ENCODE data around the gene DVL1. TPM values are rescaled to one million over a fixed set of nuclear protein-coding genes. Genes with fewer than 3 reads are reported as not detected.

Gene DVL1
- total RNA-seq, 1 experiment from 2014 or later, result 71.0 TPM

DNA sequence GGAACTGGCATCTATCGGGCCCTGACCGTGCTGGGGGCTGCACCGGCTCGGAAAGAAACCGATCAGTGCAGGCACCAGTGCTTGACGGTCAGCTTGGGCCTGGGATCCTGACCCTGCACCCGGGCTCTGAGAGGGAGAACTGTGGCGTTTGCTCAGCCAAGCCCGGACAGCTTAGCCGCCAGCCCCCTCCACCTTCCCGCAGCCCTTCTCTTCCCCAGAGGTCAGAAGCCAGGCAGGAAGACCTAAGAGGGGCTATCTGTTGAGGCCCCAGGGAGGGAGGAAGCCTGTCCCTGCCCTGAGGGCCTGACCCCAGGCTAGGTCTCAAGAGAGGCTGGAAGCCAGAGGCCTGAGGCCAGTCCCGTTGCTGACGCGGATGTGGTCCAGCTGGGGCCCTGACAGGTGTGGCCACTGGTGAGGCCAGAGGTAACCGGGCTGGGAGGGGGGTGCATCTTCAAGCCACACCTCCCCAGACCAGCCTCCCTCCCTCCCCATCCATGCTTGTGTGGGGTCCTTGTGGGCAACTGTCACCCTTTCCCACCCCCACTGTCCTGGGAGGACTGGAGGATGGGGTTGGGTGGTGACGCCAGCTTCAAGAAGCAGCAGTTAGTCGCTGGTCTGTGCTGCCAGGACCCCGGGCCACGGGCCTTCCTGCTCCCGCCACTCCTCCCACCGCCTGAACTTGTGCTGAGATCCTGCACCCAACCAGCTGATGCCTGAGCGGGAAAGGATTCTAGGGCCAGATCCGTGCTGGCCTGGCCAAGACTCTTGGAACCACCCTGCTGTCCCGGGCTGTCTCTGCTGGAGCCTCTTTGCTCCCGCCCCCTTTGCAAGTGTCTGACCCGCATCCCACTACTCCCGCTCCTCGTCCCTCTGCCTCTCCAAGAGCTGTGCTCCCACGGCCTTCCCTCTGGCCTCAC is 2.6 kb upstream of the DVL1 start:
- Histone ChIP-seq H3K4me2 (ENCODE audit: insufficient read depth, insufficient read length, low read length) (peak overlapping the region; percentile 25), H3K9me3 (ENCODE audit: control insufficient read depth, low read depth, low read length) (no peaks in the 10 kb centered on the region), H2AFZ (ENCODE audit: low read length) (no peak overlapping the region), H4K20me1 (ENCODE audit: control insufficient read depth, insufficient read depth, insufficient read length) (peaks cover 3% of the 10 kb centered on the region), H4K8ac (replicated peaks; ENCODE audit: insufficient read length, low read depth, low read length) (no peak overlapping the region), H3K23me2 (ENCODE audit: insufficient read length, low read depth, low read length, poor library complexity, severe bottlenecking) (peaks cover 15% of the 10 kb centered on the region), H3K79me2 (ENCODE audit: insufficient read depth, low read length) (peaks cover 3% of the 10 kb centered on the region; the same call in 1 of the 2 replicates), H3K14ac (ENCODE audit: insufficient read depth, low read length) (no peak overlapping the region), H3K27ac (ENCODE audit: insufficient read length, low read depth, low read length) (no peak overlapping the region), H2BK5ac (ENCODE audit: insufficient read length, low read length) (no peak overlapping the region), H2BK20ac (ENCODE audit: low read depth, low read length, poor library complexity, severe bottlenecking) (no peak overlapping the region), H3K4ac (ENCODE audit: low read depth, low read length) (no peak overlapping the region), H3K27me3 (ENCODE audit: insufficient read depth, low read length) (peaks cover 4% of the 10 kb centered on the region; the same call in 1 of the 2 replicates), H3K9ac (ENCODE audit: extremely low read depth, insufficient read length, low read length) (no peak overlapping the region), H2BK12ac (ENCODE audit: insufficient read length, low read depth, low read length) (no peak overlapping the region), H4K5ac (ENCODE audit: insufficient read length, low read depth, low read length) (no peak overlapping the region), H3K79me1 (ENCODE audit: insufficient read depth, low read depth, low read length, poor library complexity, severe bottlenecking) (peaks cover 10% of the 10 kb centered on the region), H3K56ac (ENCODE audit: insufficient read length, low read depth, low read length) (no peak overlapping the region), H3K4me1 (ENCODE audit: insufficient read depth, low read length) (no peaks in the 10 kb centered on the region; the same call in 1 of the 2 replicates), H4K91ac (ENCODE audit: insufficient read length, low read depth, low read length) (no peak overlapping the region), H3K18ac (ENCODE audit: insufficient read length, low read depth, low read length) (no peak overlapping the region), H2BK15ac (ENCODE audit: low read depth, low read length) (no peak overlapping the region), H3K23ac (ENCODE audit: insufficient read length, low read depth, low read length) (no peak overlapping the region), H3T11ph (ENCODE audit: low read length) (no peak overlapping the region), H2AK5ac (ENCODE audit: insufficient read length, low read length) (no peak overlapping the region), H2BK120ac (ENCODE audit: low read depth, low read length, poor library complexity, severe bottlenecking) (no peak overlapping the region)
- no peak for DNase-seq
- Mint-ChIP-seq H3K4me1 (peaks cover 22 to 38% of the 10 kb centered on the region in 2 experiments), H3K27ac (peak overlapping the region in 1 of 3 experiments; percentile 81; a peak in 1 of 7 replicates), H3K27me3 (ENCODE audit: low read depth) (peaks cover 27% of the 10 kb centered on the region), H3K36me3 (ENCODE audit: insufficient read depth in 1 of 3, low read depth in 3 of 3) (peaks cover 0 to 8% (median 2%) of the 10 kb centered on the region in 3 experiments; a peak in 1 of 7 replicates), H3K9me3 (no peaks in the 10 kb centered on the region), H3K4me3 (peak overlapping the region; percentile 52 to 70)
- no CpG with 5 or more reads among the region's 29 CpGs for WGBS (ENCODE audit: extremely low coverage, insufficient read length, low lambda C conversion rate)
- TF ChIP-seq, protein P1, sequence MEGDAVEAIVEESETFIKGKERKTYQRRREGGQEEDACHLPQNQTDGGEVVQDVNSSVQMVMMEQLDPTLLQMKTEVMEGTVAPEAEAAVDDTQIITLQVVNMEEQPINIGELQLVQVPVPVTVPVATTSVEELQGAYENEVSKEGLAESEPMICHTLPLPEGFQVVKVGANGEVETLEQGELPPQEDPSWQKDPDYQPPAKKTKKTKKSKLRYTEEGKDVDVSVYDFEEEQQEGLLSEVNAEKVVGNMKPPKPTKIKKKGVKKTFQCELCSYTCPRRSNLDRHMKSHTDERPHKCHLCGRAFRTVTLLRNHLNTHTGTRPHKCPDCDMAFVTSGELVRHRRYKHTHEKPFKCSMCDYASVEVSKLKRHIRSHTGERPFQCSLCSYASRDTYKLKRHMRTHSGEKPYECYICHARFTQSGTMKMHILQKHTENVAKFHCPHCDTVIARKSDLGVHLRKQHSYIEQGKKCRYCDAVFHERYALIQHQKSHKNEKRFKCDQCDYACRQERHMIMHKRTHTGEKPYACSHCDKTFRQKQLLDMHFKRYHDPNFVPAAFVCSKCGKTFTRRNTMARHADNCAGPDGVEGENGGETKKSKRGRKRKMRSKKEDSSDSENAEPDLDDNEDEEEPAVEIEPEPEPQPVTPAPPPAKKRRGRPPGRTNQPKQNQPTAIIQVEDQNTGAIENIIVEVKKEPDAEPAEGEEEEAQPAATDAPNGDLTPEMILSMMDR (conservative IDR thresholded peaks at IDR 0.05), result no peak
